Measurements from ENCODE around the gene ADCYAP1R1. TPM values are rescaled to one million over a fixed set of nuclear protein-coding genes. Genes with fewer than 3 reads are reported as not detected.

Gene ADCYAP1R1
- total RNA-seq, 1 experiment from 2014 or later, result not detected

- no peak overlapping the region for H3K27ac Mint-ChIP-seq (ENCODE audit: low read depth, unreplicated experiment)
- intact Hi-C loops (cut with micrococcal nuclease), result no loop called here
- H3K9me3 Mint-ChIP-seq (ENCODE audit: unreplicated experiment), result no peaks in the 10 kb centered on the region
- no peaks in the 10 kb centered on the region for H3K4me1 Mint-ChIP-seq (ENCODE audit: insufficient read depth, unreplicated experiment)
- POLR2A ChIA-PET, result interaction anchor here (1.6 kb wide), 1 partner anchor 16 kb away, joined by 3 read pairs; no protein-coding TSS in a partner anchor
- H3K4me3 Mint-ChIP-seq (ENCODE audit: unreplicated experiment), result no peak overlapping the region
- DNase-seq (ENCODE audit: unreplicated experiment), result no peak
- H3K36me3 Mint-ChIP-seq (ENCODE audit: insufficient read depth, unreplicated experiment), result no peaks in the 10 kb centered on the region
- TF ChIP-seq CTCF (IDR thresholded peaks at IDR 0.05; ENCODE audit: unreplicated experiment), result no peak
- BruUV-seq (replicated peaks), result no TSS peak
- CTCF ChIA-PET, result interaction anchor here (1.5 kb wide), 1 partner anchor 11 kb away, joined by 3 read pairs; no protein-coding TSS in a partner anchor
- H3K27me3 Mint-ChIP-seq (ENCODE audit: insufficient read depth, unreplicated experiment), result peaks cover 53% of the 10 kb centered on the region
Measured at GRCh38 chr7:31059551-31059950, 7.4 kb downstream of the ADCYAP1R1 start.

- TF ChIP-seq CTCF (IDR thresholded peaks at IDR 0.05; ENCODE audit: unreplicated experiment), result no peak
- no peak for DNase-seq (ENCODE audit: unreplicated experiment)
- BruUV-seq (replicated peaks), result no TSS peak
- intact Hi-C loops (cut with micrococcal nuclease), result no loop called here
- no peaks in the 10 kb centered on the region for H3K36me3 Mint-ChIP-seq (ENCODE audit: insufficient read depth, unreplicated experiment)
- no peaks in the 10 kb centered on the region for H3K4me1 Mint-ChIP-seq (ENCODE audit: insufficient read depth, unreplicated experiment)
- CTCF ChIA-PET, result interaction anchor here (0.6 to 0.7 kb wide), 3 partner anchors 73 to 211 kb away, joined by 3 to 4 read pairs (median 3); no protein-coding TSS in a partner anchor
- POLR2A ChIA-PET, result interaction anchor here (1.6 kb wide), 1 partner anchor 18 kb away, joined by 3 read pairs; no protein-coding TSS in a partner anchor
- no peak overlapping the region for H3K4me3 Mint-ChIP-seq (ENCODE audit: unreplicated experiment)
- H3K27ac Mint-ChIP-seq (ENCODE audit: low read depth, unreplicated experiment), result no peak overlapping the region
- peaks cover 45% of the 10 kb centered on the region for H3K27me3 Mint-ChIP-seq (ENCODE audit: insufficient read depth, unreplicated experiment)
- no peaks in the 10 kb centered on the region for H3K9me3 Mint-ChIP-seq (ENCODE audit: unreplicated experiment)
Measured at GRCh38 chr7:31061185-31061584, 9.1 kb downstream of the ADCYAP1R1 start.

- no TSS peak for BruUV-seq (replicated peaks)
- intact Hi-C loops (cut with micrococcal nuclease), result no loop called here
- Mint-ChIP-seq H3K27me3 (ENCODE audit: insufficient read depth, unreplicated experiment) (peaks cover 36% of the 10 kb centered on the region), H3K4me1 (ENCODE audit: insufficient read depth, unreplicated experiment) (no peaks in the 10 kb centered on the region), H3K36me3 (ENCODE audit: insufficient read depth, unreplicated experiment) (no peaks in the 10 kb centered on the region), H3K4me3 (ENCODE audit: unreplicated experiment) (no peak overlapping the region), H3K27ac (ENCODE audit: low read depth, unreplicated experiment) (no peak overlapping the region), H3K9me3 (ENCODE audit: unreplicated experiment) (no peaks in the 10 kb centered on the region)
- CTCF ChIA-PET, result interaction anchor here (0.7 to 1.1 kb wide), 3 partner anchors 9 to 713 kb away, joined by 3 read pairs; no protein-coding TSS in a partner anchor
- POLR2A ChIA-PET, result no interaction called here
- no peak for DNase-seq (ENCODE audit: unreplicated experiment)
- TF ChIP-seq CTCF (IDR thresholded peaks at IDR 0.05; ENCODE audit: unreplicated experiment), result no peak
Measured at GRCh38 chr7:31062746-31063435, 10.8 kb downstream of the ADCYAP1R1 start.

GRCh38 chr7:31065021-31065593 is 13.0 kb downstream of the ADCYAP1R1 start:
- H3K36me3 Mint-ChIP-seq (ENCODE audit: insufficient read depth, unreplicated experiment), result no peaks in the 10 kb centered on the region
- H3K4me3 Mint-ChIP-seq (ENCODE audit: unreplicated experiment), result no peak overlapping the region
- BruUV-seq (replicated peaks), result no TSS peak
- peaks cover 23% of the 10 kb centered on the region for H3K27me3 Mint-ChIP-seq (ENCODE audit: insufficient read depth, unreplicated experiment)
- no peak for DNase-seq (ENCODE audit: unreplicated experiment)
- POLR2A ChIA-PET, result no interaction called here
- H3K4me1 Mint-ChIP-seq (ENCODE audit: insufficient read depth, unreplicated experiment), result no peaks in the 10 kb centered on the region
- intact Hi-C loops (cut with micrococcal nuclease), result no loop called here
- CTCF ChIA-PET, result interaction anchor here (1.0 to 1.4 kb wide), 2 partner anchors 20 to 82 kb away, joined by 3 to 4 read pairs; no protein-coding TSS in a partner anchor
- no peak overlapping the region for H3K27ac Mint-ChIP-seq (ENCODE audit: low read depth, unreplicated experiment)
- no peak for TF ChIP-seq CTCF (IDR thresholded peaks at IDR 0.05; ENCODE audit: unreplicated experiment)
- no peaks in the 10 kb centered on the region for H3K9me3 Mint-ChIP-seq (ENCODE audit: unreplicated experiment)
